NB4 (cell line): Measurements from ENCODE around the gene ESRRA.

ENCODE experiments used
- MYC ChIP-seq: IDR thresholded peaks from 2 replicates; pipeline ENCODE4 v1.6.1; 2011; ENCODE audit warnings: low read depth, low read length
- POLR2A ChIP-seq: IDR thresholded peaks from 2 replicates; pipeline ENCODE4 v1.6.1; 2011; ENCODE audit warnings: mild to moderate bottlenecking; ENCODE audit not compliant: insufficient read length; ENCODE audit errors: extremely low read depth
- TF ChIP-seq, protein P1 (sequence below): IDR thresholded peaks from one replicate; pipeline ENCODE4 v1.5.1; 2012; ENCODE audit warnings: low read depth, low read length
- TF ChIP-seq, protein P2 (sequence below): IDR thresholded peaks from 2 replicates; pipeline ENCODE4 v1.6.1; 2011; ENCODE audit warnings: low read depth, low read length

DNA sequence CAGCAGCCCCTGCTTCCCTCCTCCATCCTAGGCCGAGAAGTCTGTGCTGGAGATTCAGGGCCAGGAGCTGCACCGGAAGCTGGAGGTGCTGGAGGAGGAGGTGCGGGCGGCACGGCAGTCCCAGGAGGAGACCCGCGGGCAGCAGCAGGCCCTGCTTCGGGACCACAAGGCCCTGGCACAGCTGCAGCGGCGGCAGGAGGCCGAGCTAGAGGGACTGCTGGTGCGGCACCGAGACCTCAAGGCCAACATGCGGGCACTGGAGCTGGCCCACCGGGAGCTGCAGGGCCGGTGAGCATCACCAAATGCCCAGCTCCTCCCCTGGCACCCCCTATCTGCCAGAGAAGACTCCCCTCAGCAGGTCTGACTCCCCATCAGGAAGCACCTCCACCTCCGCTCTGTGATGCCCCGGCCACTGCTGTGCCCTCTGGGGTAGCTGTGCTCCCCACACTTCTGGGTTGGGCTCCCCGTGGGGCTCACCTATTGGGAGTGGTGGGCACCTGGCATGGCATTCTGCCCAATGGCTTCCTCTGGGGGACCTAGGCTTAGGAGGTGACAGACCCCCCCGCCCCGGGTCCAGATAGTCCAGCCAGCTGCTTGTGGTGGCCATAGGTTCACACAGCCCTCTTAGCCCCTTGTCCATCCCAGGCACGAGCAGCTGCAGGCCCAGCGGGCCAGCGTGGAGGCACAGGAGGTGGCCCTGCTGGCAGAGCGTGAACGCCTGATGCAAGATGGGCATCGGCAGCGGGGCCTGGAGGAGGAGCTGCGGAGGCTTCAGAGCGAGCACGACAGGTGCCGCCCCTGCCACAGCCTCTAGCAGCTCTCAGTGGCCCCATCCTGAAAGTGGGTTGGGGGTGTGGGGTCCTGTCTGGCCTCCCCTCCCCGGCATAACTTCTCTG is 47.0 kb downstream of the ESRRA start:
- TF ChIP-seq POLR2A (no peak), MYC (no peak)
- TF ChIP-seq, protein P1, sequence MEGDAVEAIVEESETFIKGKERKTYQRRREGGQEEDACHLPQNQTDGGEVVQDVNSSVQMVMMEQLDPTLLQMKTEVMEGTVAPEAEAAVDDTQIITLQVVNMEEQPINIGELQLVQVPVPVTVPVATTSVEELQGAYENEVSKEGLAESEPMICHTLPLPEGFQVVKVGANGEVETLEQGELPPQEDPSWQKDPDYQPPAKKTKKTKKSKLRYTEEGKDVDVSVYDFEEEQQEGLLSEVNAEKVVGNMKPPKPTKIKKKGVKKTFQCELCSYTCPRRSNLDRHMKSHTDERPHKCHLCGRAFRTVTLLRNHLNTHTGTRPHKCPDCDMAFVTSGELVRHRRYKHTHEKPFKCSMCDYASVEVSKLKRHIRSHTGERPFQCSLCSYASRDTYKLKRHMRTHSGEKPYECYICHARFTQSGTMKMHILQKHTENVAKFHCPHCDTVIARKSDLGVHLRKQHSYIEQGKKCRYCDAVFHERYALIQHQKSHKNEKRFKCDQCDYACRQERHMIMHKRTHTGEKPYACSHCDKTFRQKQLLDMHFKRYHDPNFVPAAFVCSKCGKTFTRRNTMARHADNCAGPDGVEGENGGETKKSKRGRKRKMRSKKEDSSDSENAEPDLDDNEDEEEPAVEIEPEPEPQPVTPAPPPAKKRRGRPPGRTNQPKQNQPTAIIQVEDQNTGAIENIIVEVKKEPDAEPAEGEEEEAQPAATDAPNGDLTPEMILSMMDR = no peak
- TF ChIP-seq, protein P2, sequence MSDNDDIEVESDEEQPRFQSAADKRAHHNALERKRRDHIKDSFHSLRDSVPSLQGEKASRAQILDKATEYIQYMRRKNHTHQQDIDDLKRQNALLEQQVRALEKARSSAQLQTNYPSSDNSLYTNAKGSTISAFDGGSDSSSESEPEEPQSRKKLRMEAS = no peak
